ENCODE data around the gene PEAK1.

DNA sequence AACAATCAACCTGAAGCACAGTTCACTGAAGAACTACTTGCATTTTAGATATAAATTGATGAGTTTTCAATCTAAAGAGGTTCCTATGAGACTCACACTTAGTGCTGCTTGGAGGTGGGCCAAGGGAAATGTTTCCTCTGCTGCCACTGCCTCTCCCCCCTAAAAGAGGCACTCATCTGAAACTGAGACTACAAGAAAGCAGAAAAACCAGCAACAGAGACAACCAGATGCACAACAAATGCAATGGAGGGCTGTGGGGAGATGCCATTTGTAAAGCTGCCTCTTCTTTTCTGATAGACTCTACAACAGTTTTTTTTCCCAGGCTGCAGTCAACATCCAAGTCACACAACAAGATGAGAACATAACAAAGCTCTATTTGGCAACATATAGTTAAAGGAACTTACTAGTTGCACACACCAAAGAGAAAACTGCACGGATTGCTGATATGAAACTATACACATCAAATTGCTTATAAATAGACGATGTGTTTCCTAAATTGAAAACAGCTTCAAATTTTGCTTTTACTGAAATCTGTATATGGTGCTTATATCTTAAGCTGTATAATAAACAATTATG, 360.0 kb downstream of the PEAK1 start:
- TF ChIP-seq, protein P1, sequence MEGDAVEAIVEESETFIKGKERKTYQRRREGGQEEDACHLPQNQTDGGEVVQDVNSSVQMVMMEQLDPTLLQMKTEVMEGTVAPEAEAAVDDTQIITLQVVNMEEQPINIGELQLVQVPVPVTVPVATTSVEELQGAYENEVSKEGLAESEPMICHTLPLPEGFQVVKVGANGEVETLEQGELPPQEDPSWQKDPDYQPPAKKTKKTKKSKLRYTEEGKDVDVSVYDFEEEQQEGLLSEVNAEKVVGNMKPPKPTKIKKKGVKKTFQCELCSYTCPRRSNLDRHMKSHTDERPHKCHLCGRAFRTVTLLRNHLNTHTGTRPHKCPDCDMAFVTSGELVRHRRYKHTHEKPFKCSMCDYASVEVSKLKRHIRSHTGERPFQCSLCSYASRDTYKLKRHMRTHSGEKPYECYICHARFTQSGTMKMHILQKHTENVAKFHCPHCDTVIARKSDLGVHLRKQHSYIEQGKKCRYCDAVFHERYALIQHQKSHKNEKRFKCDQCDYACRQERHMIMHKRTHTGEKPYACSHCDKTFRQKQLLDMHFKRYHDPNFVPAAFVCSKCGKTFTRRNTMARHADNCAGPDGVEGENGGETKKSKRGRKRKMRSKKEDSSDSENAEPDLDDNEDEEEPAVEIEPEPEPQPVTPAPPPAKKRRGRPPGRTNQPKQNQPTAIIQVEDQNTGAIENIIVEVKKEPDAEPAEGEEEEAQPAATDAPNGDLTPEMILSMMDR (IDR thresholded peaks at IDR 0.05), result no peak
- no peak for TF ChIP-seq EP300 (IDR thresholded peaks at IDR 0.05)
- no peak for TF ChIP-seq POLR2A (IDR thresholded peaks at IDR 0.05; ENCODE audit: low read depth)
- TF ChIP-seq POLR2AphosphoS5 (IDR thresholded peaks at IDR 0.05), result no peak
